Astrocyte (in vitro differentiated cells and primary cell): ENCODE measurements around the gene NMNAT3.

Experiments used
- CTCF ChIP-seq: IDR thresholded peaks from 2 replicates; pipeline ENCODE4 v1.5.1; 2011; ENCODE audit warnings: low read depth, mild to moderate bottlenecking, inconsistent platforms, low read length, moderate library complexity; ENCODE audit not compliant: insufficient read depth
- EZH2 ChIP-seq: IDR thresholded peaks from 2 replicates; pipeline ENCODE4 v1.6.1; 2012; ENCODE audit warnings: mild to moderate bottlenecking, low read length, inconsistent platforms; ENCODE audit not compliant: insufficient read depth

GRCh38 chr3:139540651-139541531 lies 136.9 kb downstream of the NMNAT3 start:
- no peak for TF ChIP-seq CTCF
- TF ChIP-seq EZH2, result no peak
